K562 (cell line): ENCODE results near the gene IGSF21. TPM values are rescaled to one million over a fixed set of nuclear protein-coding genes. Genes with fewer than 3 reads are reported as not detected.

ENCODE experiments used
- ASH1L ChIP-seq: fragments of 450-650 bp; IDR thresholded peaks from 2 replicates; pipeline ENCODE4 v1.6.1; 2018; ENCODE audit warnings: borderline replicate concordance, mild to moderate bottlenecking, low read depth; ENCODE audit not compliant: partially characterized antibody
- ESRRA ChIP-seq: fragments of 450-650 bp; IDR thresholded peaks from 2 replicates; pipeline ENCODE4 v1.6.1; 2014; ENCODE audit warnings: low read depth, mild to moderate bottlenecking, moderate library complexity, borderline replicate concordance
- FOXA1 ChIP-seq: fragments of 450-650 bp; IDR thresholded peaks from 2 replicates; pipeline ENCODE4 v1.6.1; 2016; ENCODE audit warnings: mild to moderate bottlenecking, borderline replicate concordance
- GTF2B ChIP-seq: IDR thresholded peaks from 2 replicates; pipeline ENCODE4 v1.6.1; 2011; ENCODE audit not compliant: insufficient read length; ENCODE audit errors: extremely low read depth
- MLLT1 ChIP-seq, 2 experiments: fragments of 450-650 bp; IDR thresholded peaks; 2 replicates each; pipeline ENCODE4 v1.6.1; 2016
- ZHX1 ChIP-seq: fragments of 150-350 bp; conservative IDR thresholded peaks from 2 replicates; pipeline ENCODE4 v1.6.1; 2014; ENCODE audit warnings: low read length
- polyA plus RNA-seq, 8 experiments: library from polyadenylated mRNA; depleted of rRNA in 4 of 8; stranded (reverse) in 5 of 8; unstranded in 3 of 8; fragments of >200 nt; fragmentation: Nextera tagmentation in 2 of 8; fragmentation: Illumina TruSeq in 1 of 8; extraction: Ambion mirVana in 2 of 8; extraction: Trizol in 1 of 8; gene quantifications; 2 replicates each; pipeline versions ENCODE4 v1.2.1 to v1.2.3, GENCODE V29; 2011 to 2014; ENCODE audit warnings: inconsistent platforms in 1 of 8, missing spikeins in 1 of 8
- total RNA-seq, 7 experiments: library from RNA; depleted of rRNA in 6 of 7; stranded (reverse); fragments of >200 nt in 6 of 7; fragmentation: Illumina TruSeq in 2 of 7; extraction: Trizol in 2 of 7; gene quantifications; 2 replicates each; pipeline versions ENCODE4 v1.2.1 to v1.2.3, GENCODE V29; 2011 to 2021; ENCODE audit warnings: low replicate concordance in 1 of 7

IGSF21 gene
- total and polyA plus RNA-seq, 9 of the 15 experiments (the other 6 are each of a cell fraction or from before 2014, with no cell fraction given): not detected

GRCh38 chr1:18069903-18070302 lies 37.7 kb upstream of the IGSF21 start (continued):
- no peak for TF ChIP-seq MLLT1 (IDR thresholded peaks at IDR 0.05)
- TF ChIP-seq ESRRA: no peak
- no peak for TF ChIP-seq ZHX1
- TF ChIP-seq GTF2B: no peak
- no peak for TF ChIP-seq FOXA1
- TF ChIP-seq ASH1L: no peak
